Type B pancreatic cell (in vitro differentiated cells): Measurements from ENCODE around the gene CFAP69. TPM values are rescaled to one million over a fixed set of nuclear protein-coding genes. Genes with fewer than 3 reads are reported as not detected.
"Not testable (repeated sequence)": the region's sequence is repeated elsewhere in the genome, so short reads cannot be mapped to it uniquely, and the experiment has no call there.

Experiments
- DNase-seq: peaks from one replicate; pipeline ENCODE4 v3.0.0; 2021; ENCODE audit warnings: mixed read lengths; ENCODE audit not compliant: unreplicated experiment; ENCODE audit errors: extremely low spot score
- H3K27ac Mint-ChIP-seq: 2 replicates; pipeline ENCODE4 v1.8.0; 2021; ENCODE audit warnings: mild to moderate bottlenecking, mixed read lengths
- H3K27me3 Mint-ChIP-seq: 2 replicates; pipeline ENCODE4 v1.8.0; 2021; ENCODE audit warnings: mixed read lengths
- H3K36me3 Mint-ChIP-seq: 2 replicates; pipeline ENCODE4 v1.8.0; 2021; ENCODE audit warnings: mixed read lengths
- H3K4me1 Mint-ChIP-seq: one replicate; pipeline ENCODE4 v1.8.0; 2021; ENCODE audit warnings: mixed read lengths; ENCODE audit not compliant: unreplicated experiment
- H3K4me3 Mint-ChIP-seq: 2 replicates; pipeline ENCODE4 v1.8.0; 2021; ENCODE audit warnings: mild to moderate bottlenecking, mixed read lengths
- H3K9me3 Mint-ChIP-seq: 2 replicates; pipeline ENCODE4 v1.8.0; 2021; ENCODE audit warnings: mixed read lengths
- CTCF ChIP-seq: fragments of 200-600 bp; sonication (generic); conservative IDR thresholded peaks from 2 replicates; pipeline ENCODE4 v1.5.0; 2021; ENCODE audit warnings: antibody characterized with exemption, mild to moderate bottlenecking
- total RNA-seq: library from RNA; stranded (reverse); gene quantifications from 2 replicates; pipeline ENCODE4 v1.2.1, GENCODE V29; 2021; ENCODE audit warnings: low replicate concordance

The CFAP69 gene
- total RNA-seq, 1 donor from 2014 or later = 6.2 TPM

- Mint-ChIP-seq H3K36me3 (no peaks in the 10 kb centered on the region), H3K4me3 (no peak overlapping the region), H3K27me3 (peaks cover 60% of the 10 kb centered on the region), H3K27ac (no peak overlapping the region), H3K9me3 (no peaks in the 10 kb centered on the region), H3K4me1 (peaks cover 8% of the 10 kb centered on the region)
- no peak for TF ChIP-seq CTCF
- no peak for DNase-seq
Observed at GRCh38 chr7:90322837-90323236, 77.9 kb downstream of the CFAP69 start.

- TF ChIP-seq CTCF = no peak
- peaks cover 1% of the 10 kb centered on the region for H3K4me1 Mint-ChIP-seq
- H3K27ac Mint-ChIP-seq = no peak overlapping the region
- H3K27me3 Mint-ChIP-seq = peaks cover 30% of the 10 kb centered on the region
- H3K4me3 Mint-ChIP-seq = no peak overlapping the region
- no peaks in the 10 kb centered on the region for H3K36me3 Mint-ChIP-seq
- no peaks in the 10 kb centered on the region for H3K9me3 Mint-ChIP-seq
- no peak for DNase-seq
Observed at GRCh38 chr7:90326500-90326899, 81.5 kb downstream of the CFAP69 start.

- no peaks in the 10 kb centered on the region for H3K4me1 Mint-ChIP-seq
- H3K27ac Mint-ChIP-seq = no peak overlapping the region
- no peaks in the 10 kb centered on the region for H3K36me3 Mint-ChIP-seq
- no peaks in the 10 kb centered on the region for H3K9me3 Mint-ChIP-seq
- no peak overlapping the region for H3K4me3 Mint-ChIP-seq
- TF ChIP-seq CTCF = no peak
- peaks cover 7% of the 10 kb centered on the region for H3K27me3 Mint-ChIP-seq
- DNase-seq = no peak
Observed at GRCh38 chr7:90334193-90334843, 89.3 kb downstream of the CFAP69 start.

- not testable (repeated sequence) for H3K9me3 Mint-ChIP-seq, H3K27ac Mint-ChIP-seq, H3K27me3 Mint-ChIP-seq, H3K36me3 Mint-ChIP-seq, H3K4me1 Mint-ChIP-seq, DNase-seq, H3K4me3 Mint-ChIP-seq
Observed at GRCh38 chr7:90334926-90335325, 90.0 kb downstream of the CFAP69 start.

- Mint-ChIP-seq H3K27me3 (peaks cover 3% of the 10 kb centered on the region), H3K4me3 (no peak overlapping the region), H3K36me3 (no peaks in the 10 kb centered on the region), H3K9me3 (no peaks in the 10 kb centered on the region), H3K27ac (no peak overlapping the region), H3K4me1 (no peaks in the 10 kb centered on the region)
- DNase-seq = no peak
- no peak for TF ChIP-seq CTCF
Observed at GRCh38 chr7:90337106-90337505, 92.1 kb downstream of the CFAP69 start.

- Mint-ChIP-seq H3K9me3 (no peaks in the 10 kb centered on the region), H3K4me3 (peak overlapping the region; percentile 97), H3K27me3 (no peaks in the 10 kb centered on the region), H3K4me1 (peaks cover 19% of the 10 kb centered on the region), H3K36me3 (peaks cover 3% of the 10 kb centered on the region), H3K27ac (peak overlapping the region; percentile 97)
- no peak for TF ChIP-seq CTCF
- no peak for DNase-seq
Observed at GRCh38 chr7:90345016-90345415, 100.0 kb downstream of the CFAP69 start.
